SHP77 treated with DMSO at 0.1 percent for 48 hours (cell line): ENCODE results near the gene DAAM2.

ENCODE experiments used
- DNase-seq: peaks from one replicate; lab custom pipeline; 2025; lab: John Stamatoyannopoulos, UW

Gene DAAM2

DNA sequence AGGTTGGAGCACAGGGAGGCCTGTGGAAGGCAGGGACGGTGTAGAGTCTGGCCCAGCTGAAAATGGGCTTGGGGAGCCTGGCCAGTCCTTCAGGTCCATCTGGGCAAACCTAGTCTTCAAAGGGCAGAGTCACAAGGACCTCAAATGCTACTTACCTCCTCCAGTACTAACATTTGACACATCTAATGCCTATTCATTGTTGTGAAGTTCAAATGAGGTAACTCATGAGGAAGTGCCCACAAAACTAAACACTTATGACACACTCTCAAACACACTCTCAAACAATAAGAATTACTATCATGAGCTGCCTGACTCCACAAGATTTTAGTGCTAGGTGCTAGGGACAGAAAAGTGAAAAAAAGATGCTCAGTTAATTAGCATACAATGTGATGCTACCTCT is 27.1 kb downstream of the DAAM2 start:
- DNase-seq = no peak

DNA sequence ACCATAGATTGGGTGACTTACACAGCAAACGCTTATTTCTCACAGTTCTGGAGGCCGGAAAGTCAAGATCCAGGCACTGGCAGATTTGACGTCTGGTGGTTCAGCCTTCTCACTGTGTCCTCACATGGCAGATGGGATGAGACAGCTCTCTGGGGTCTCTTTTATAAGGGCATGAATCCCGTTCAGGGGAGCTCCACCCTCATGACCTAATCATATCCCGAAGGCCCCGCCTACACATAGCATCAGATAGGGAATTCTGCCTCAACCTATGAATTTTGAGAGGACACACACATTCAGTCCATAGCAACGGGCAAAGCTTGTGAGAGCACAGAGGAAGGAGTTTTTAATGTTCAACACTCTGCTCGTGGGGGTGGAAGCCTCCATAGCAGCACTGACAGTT is 27.5 kb downstream of the DAAM2 start:
- no peak for DNase-seq

DNA sequence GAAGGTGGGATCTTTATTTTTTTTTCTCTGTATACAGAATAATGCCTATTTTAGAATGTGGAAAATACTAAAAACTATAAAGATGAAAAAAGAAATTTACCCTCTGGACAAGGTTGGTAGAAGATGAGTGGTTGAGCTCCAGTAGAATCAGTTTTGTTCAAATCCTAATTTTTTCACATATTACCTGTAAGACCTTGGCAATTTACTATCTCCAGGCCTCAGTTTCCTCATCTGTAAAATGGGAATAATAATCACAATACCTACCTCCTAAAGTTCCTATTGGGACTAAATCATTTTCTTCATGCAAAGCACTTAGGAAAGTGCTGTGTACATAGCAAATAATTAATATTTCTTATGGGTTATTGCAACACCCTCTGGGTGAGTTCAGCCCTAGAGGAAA is 28.4 kb downstream of the DAAM2 start:
- no peak for DNase-seq

DNA sequence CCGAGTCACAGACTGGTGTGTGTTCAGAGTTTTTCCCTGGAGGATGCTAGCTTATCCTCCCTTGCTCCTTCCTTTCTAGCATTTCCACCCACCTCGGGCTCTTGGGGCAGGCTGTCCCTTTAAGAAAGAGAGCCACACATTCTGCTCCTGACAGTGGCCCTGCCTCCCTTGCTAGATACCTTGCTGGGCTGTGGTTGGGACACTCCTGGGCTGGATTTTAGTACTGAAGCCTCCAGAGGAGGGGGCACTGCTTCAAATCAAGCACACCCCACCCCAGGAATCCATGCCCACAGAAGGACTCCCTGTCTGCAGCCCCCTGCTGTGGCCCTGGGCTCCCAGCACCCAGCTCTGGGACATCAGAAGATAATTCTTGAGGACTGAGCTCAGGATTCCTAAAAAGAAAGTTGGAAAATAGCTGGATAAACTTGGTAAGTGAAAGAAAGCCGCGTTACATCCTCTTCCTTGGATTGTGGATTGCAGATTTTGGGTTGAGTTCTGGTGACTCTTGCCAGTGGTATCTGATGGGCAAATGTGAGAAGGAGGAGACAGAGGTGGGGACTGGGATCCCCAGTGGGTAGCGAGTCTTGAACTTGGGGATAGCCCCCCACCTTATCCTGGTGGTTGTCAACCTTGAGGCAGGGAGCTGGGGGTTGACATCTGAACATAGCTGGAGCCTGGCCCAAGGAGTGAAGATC is 29.0 kb downstream of the DAAM2 start:
- DNase-seq = no peak

DNA sequence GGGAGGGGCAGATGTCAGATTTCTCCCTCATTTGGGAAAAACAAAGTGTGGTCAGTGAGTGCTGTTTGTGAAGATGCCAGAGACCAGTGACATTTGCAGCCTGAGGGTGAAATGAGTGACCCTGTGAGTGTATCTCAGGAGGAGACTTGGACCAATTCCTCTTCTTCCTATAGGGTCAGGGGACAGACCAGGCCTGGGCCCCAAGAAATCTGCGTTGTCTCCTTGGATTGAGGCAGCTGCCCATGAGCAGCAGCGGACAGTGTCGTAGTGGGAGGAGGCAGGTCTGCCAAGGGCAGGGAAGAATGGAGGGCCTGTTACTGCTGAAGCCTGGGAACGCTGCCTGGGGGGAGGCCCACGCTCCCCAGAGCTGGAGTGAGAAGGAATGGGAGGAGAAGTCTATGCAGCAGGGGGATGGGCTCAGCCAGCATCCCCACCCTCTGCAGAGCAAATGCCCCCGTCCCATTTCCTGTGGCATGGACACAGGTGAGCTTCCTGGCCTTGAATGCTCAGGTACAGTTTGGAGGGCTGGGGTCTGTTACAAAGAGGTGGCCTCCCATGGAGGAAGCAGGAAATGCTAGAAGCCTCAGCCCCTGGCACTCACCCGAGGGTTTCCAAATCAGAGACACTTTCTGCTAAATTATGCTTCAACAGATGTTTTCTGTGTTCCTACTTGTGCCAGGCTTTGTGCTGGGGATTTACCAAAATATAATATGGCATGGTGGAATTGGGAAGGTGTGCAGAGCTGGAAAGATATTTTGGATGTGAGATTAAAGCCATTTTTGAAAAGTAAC is 29.8 kb downstream of the DAAM2 start:
- DNase-seq = no peak

DNA sequence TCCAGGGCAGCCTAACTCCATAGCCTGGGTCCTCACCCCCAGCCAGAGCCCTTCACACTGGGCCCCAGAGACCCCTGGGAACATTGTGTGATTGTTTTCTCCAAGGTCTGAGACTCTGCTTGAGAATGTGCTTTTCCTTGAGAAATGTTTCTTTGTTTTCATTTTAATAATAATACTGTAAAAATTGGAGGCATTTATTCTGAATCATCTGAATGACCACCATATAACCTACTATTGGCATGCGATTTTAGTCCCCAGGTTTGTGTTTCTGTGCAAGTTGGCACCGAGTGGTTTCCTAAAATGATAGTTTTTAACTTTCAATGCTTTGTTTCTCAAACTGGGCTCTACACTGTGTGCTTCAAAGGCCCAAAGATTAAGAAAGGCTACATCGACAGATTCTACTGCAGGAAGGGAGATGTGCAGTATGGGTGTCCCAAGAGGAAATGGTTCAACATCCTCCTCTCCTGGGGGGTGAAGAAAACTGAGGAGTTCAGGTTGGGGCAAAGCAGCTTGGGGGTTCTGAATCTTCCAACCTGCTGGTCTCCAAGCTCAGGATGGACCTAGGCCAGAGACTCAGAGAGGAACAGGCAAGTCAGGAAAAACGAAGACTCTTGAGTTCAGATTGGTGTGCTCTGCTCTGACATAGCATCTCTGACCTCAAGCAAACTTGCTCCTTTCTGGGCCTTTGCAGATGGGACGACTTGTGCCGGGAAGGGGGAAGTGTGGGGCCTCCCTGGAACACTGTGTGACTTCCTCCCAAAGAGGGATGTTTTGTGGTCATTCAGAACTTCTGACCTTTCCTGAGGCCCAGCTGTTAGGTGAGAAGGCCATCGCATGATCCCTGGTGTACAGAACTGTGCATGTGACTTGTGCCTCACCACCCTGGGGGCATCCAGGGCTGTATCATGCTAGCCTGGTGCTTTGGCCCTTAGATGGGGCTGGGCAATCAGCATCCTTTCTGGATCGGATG is 31.0 kb downstream of the DAAM2 start:
- no peak for DNase-seq

DNA sequence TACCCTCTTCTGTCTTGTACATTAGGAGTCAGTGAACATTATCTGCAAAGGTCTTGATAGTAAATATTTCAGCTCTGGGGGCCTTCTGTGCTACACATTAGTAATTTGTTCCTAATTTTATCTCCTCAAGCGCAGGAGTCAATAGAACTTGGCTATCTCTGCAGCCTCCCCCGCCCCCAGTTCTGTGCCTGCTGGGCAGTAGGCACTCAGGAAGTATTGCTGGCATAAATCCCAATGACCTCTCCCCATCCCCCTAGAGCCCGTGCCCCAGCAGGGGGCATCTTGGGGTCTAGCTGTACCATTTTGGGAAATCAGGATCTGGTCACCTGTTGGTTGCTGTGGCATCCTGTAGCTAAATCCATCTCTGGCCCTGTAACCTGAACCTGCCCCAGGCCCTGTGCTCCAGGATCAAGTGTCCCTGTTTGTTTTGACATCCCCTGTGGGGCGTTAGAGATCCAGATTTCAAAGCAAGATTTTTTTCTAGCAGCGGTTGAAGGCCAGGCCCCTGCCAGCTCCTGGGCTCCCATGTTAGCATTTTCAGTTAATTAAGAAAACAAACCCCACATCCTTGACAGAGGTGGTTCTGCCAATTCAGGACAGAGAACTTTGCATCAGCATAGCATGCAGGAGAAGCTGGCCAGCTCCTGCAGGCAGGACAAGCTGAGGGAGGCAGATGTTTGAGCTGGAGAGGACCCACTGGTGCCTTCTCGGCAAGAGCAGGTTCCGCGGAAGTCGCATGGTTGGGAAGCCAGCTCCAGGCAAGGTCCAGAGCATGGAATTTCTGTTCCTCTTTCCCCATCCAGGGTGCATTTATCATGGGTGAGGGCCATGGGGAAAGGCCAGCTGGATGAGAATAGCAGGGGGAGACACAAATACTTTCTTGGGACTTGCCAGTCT is 32.1 kb downstream of the DAAM2 start:
- DNase-seq = no peak

DNA sequence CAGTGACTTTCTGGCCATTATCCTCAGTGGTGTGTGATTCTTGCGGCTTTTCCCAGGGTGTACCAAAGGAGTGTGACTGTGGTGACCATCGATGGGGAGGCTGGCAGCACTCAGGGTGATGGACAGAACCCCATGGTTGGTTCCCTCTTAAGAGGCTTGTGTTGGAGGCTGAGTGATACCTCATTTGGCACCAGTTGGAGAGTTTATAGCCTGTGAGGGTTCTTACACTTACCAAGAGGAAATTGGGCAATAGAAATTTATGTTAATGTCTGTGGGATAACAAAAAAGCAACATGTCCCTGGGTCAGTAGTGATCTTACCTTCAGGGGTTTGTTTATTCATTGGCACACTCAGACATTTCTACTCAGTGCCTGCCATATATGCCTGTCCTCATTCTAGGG is 37.2 kb downstream of the DAAM2 start:
- DNase-seq = no peak

DNA sequence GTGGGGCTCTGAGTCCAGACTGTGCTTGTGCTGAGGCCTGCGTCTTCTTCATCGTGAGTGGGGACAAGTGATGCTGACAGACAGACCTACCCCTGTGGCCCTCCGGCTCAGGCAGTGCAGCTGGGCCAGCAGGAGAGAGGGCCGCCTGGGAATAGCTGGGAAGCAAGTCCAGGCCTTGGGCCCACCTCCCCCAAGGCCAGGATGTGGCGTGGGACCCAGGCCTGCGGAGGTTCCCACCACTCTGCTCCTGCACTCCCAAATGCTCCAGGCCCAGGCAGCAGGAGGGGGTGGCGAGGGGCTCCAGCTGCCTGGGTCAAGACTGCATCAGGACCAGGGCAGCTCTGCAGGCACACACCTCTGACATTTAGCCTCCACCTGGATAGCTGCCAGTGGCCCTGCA is 38.3 kb downstream of the DAAM2 start:
- no peak for DNase-seq

DNA sequence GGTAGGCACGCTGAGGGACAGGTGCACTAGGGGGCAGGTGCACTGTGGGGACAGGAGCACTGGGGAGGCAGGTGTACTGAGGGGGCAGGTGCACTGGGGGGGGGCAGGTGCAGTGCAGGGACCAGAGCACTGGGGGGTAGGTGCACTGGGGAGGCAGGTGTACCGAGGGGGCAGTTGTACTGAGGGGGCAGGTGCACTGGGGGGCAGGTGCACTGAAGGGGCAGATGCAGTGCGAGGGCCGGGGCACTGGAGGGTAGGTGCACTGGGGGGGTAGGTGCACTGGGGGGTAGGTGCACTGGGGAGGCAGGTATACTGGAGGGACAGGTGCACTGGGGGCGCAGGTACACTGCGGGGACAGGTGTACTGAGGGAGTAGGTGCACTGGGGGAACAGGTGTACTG is 39.5 kb downstream of the DAAM2 start:
- no peak for DNase-seq

DNA sequence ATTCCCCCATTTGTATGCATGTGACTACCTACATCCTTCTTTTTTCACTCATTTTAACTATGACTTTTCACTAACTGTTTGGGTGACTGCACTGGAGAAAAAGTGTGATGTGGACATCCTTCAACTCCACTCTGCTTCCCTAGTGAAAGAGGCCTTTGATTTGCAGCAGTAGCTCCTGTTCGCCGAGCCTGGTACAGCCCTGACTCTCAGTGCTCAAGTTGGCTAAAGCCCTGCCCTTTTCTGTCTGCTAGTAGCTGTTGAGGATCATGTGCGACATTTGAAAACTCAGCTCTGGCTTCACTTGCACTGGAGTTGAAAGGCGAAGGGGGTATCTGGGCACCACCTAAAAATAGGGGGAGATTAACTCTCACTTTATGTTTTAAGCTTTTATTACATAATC is 42.1 kb downstream of the DAAM2 start:
- DNase-seq = no peak

DNA sequence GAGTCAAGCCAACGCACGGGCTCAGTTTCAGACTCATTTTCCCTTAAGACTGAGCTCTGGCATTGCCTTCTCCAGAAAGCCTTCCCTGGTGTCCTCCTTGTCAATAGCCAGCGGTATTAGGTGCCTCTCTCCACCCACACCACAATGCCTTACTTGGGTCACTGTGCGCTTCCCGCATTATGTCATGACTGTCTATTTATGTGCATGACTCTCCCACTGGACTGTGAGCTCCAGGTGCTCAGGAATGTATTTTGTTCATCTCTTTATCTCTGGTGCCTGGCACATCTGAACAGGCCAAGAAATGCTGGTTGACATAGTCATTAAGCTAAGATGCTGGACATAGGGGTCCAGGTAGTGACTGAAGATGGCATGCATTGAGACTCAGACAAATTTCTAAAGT is 42.7 kb downstream of the DAAM2 start:
- DNase-seq = no peak

DNA sequence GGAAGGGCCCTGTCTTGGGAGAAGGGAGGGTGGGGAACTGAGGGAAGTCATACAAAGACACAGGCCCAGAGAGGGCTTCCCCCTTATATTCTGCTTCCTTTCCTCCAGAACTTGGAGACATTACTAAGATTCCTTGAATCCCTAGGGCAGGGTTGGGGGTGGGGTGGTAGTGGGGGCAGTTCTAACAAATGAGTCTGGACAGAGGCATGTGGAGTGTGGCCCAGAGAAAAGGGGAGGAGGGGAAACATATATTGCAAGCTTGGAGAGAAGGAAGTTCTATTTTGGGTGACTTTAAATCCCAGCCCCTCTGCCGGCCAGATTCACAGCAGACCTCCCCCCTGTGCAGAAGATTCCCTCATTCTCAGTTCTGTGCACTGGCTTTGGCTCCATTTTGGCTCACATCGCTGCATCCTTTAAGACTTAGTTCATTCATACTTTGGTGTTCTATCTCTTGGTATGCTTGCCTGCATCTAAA is 43.7 kb downstream of the DAAM2 start:
- DNase-seq = no peak

DNA sequence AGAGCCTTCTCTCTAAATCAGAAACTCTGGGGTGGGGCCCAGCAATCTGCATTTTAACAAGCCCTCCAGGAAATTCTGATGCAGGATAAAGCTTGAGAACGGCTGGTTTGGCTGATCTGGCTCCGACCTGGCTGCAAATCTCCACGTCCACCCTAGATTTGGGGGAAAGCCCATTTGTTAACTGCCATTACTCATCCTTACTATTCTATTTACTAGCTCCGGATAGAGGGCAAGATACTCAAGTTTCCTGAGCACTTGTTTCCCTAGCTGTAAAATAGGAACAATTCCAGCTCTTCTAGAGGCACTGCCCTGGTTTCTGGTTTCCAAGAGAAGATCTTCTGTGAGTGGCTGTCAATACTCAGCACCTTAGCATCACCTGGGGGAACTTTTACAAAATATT is 44.4 kb downstream of the DAAM2 start:
- no peak for DNase-seq

DNA sequence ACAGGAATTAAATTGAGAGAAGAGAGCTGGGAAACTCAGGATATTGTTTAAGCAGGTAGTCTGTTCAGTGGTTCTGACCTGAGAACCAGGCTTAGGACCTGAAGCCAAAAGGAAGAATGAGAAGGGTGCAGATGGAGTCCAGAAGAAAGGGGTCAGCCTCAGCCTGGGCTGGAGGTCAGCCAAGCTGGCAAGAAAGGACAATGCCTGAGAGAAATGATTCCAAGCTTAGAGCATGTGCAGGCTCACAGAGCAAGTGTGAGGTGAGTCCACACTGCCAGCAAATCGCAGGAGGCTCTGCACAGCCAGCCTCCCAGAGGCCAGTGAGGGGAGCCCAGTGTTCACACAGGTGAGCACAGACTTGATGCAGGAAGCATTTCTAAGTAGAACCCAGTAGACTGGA is 47.3 kb downstream of the DAAM2 start:
- DNase-seq = no peak

DNA sequence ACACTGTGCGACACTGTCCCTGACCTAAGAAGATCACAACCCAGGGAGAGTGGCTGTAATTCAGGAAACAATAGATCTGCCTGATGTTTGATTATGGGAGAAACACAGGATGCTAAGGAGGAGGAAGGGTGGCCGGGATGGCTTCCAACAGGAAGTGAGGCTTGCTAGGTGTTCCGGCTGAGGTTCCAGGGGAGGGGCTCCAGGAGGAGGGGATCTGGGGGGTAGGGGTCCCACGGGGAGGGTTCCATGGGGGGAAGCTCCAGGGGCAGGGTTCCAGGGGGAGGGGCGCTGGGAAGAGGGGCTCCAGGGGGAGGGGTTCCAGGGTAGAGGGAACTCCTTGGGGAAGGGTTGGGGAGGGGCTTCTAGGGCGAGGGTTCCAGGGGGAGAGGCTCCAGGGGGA is 48.6 kb downstream of the DAAM2 start:
- no peak for DNase-seq

DNA sequence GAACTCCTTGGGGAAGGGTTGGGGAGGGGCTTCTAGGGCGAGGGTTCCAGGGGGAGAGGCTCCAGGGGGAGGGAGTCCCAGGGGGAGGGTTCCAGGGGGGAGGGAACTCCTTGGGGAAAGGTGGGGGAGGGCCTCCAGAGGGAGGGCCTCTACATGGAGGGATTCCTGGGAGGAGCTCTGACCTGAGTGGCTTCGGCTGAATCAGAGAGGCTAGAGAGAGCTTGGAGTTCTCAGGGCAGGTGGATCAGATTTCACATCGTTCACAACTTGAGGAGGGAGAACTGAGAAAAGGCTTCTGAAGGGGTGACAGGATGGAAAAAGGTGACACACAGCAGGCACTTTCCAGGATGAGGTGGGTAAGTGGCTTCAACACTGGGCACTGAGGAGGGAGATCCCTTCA is 49.1 kb downstream of the DAAM2 start:
- DNase-seq = no peak

DNA sequence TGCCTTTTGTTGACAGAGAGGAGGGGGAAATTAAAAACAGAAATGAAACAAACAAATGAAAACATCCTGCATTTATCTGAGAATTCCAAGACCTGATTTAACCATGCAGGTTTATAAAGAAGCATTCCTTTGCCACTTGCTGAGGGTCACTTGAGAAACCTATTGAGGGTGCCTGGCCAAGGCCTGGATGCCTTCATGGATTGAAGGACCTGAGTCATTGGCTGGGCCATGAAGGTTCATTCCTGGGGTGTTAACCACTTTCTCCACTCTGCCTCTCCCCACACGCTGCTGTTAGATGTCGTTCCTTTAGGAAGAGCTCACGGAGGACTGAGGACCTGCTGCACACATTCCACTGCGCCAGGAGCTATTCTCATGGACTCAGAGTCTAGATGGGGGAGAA is 49.7 kb downstream of the DAAM2 start:
- no peak for DNase-seq

DNA sequence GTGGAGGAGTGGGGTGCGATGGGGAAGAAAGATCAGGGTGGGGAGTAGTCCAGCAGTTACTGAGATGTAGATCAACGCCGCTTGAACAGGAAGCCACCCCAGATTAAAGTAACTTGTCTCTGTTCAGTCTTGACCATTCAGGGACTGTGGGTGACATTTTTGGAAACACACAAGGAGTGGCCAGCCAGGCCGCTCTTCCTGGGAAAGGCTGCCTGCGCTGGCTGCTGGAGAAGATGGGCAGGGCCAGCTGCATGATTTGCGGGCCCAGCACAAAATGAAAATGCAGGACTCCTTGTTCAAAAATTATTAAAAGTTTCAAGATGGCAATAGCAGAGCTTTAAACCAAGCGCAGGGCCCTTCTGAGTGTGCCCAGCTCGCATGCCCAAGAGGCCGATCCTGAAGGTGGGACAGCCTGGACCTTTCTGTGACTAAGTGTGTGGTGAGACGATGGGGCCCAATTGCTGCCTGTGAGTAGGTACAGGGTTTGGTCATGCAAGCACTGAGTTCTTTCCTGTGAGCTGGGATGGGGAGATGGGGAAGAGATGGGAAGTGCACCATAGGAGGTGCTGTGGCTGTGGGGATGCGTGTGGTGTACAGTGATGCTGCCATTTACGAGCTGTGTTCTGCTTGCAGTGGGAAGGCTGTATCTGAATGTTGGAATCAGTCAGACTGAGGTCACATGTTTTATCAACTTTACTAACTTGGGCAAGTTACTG is 51.3 kb downstream of the DAAM2 start:
- no peak for DNase-seq

DNA sequence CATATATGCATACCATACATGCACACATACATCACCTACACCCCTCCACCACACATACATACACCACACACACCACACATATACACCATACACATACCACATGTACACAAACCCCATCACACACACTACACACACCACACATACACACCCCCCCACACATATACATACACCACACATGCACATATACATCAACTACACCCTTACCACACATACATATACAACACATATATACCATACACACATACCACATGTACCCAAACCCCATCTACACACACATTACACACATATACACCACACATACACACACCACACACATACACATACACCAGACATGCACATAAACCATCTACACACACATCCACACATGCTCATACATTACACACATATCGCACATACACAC is 52.7 kb downstream of the DAAM2 start:
- DNase-seq = no peak

DNA sequence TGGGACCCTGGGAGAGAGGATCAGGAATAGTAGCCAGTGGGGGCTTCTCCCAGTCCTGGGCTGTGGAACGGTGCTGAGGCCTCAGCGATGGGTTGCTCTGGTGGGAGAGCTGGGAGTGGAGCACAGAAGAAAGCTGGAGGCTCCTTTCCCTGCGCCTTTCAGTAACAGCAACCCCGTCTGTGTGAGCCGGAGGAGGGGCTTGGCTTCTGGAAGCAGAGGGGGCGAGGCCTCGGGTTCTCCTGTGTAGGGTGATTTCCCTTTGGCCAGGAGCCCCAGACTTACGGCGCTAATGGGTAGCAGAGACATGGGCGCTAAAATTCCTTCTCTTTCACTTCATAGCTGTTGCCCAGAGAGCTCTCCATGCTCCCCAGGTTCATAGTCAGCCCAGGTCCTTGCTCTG is 55.0 kb downstream of the DAAM2 start:
- DNase-seq = no peak
